Skeletal muscle tissue (tissue), 4 donors: Measurements from ENCODE around the gene SP140L. TPM values are rescaled to one million over a fixed set of nuclear protein-coding genes. Genes with fewer than 3 reads are reported as not detected.
"Not testable (repeated sequence)": the region's sequence is repeated elsewhere in the genome, so short reads cannot be mapped to it uniquely, and the experiment has no call there.

Experiments used
- H3K27ac ChIP-seq: one replicate; pipeline ENCODE4 v1.7.0; 2013; ENCODE audit warnings: mild to moderate bottlenecking, low read depth, low read length, inconsistent platforms
- H3K27me3 ChIP-seq, 3 donors: one replicate each; pipeline ENCODE4 v1.7.0; 2013; ENCODE audit warnings: low read length in 3 of 3; ENCODE audit not compliant: control insufficient read depth in 3 of 3, insufficient read depth in 3 of 3
- H3K36me3 ChIP-seq, 3 donors: one replicate each; pipeline ENCODE4 v1.7.0; 2013; ENCODE audit warnings: low read length in 3 of 3; ENCODE audit not compliant: control insufficient read depth in 3 of 3, insufficient read depth in 3 of 3
- H3K4me1 ChIP-seq, 3 donors: one replicate each; pipeline ENCODE4 v1.7.0; 2013; ENCODE audit warnings: low read length in 3 of 3, mild to moderate bottlenecking in 3 of 3; ENCODE audit not compliant: control insufficient read depth in 3 of 3, insufficient read depth in 3 of 3
- H3K4me3 ChIP-seq, 3 donors: one replicate each; pipeline ENCODE4 v1.7.0; 2013; ENCODE audit warnings: low read length in 3 of 3
- H3K9ac ChIP-seq, 3 donors: one replicate each; pipeline ENCODE4 v1.7.0; 2013; ENCODE audit warnings: low read length in 3 of 3, mild to moderate bottlenecking in 3 of 3, moderate library complexity in 2 of 3, low read depth in 1 of 3
- H3K9me3 ChIP-seq, 3 donors: one replicate each; pipeline ENCODE4 v1.7.0; 2013; ENCODE audit warnings: low read length in 3 of 3; ENCODE audit not compliant: control insufficient read depth in 3 of 3
- total RNA-seq: library from RNA; depleted of rRNA; stranded (reverse); fragments of >200 nt; gene quantifications from one replicate; pipeline ENCODE4 v1.2.3, GENCODE V29; 2014
- donor health status: Osteomylitis.

Gene SP140L
- total RNA-seq, 1 donor from 2014 or later = 3.7 TPM

- Histone ChIP-seq H3K4me3 (no peak overlapping the region), H3K27me3 (no peaks in the 10 kb centered on the region), H3K27ac (no peak overlapping the region), H3K9ac (no peak overlapping the region), H3K36me3 (peaks cover 0 to 11% (median 0%) of the 10 kb centered on the region in 3 donors), H3K9me3 (no peaks in the 10 kb centered on the region), H3K4me1 (no peaks in the 10 kb centered on the region)
These were observed 9.0 kb downstream of the SP140L start for GRCh38 chr2:230335864-230336506.

DNA sequence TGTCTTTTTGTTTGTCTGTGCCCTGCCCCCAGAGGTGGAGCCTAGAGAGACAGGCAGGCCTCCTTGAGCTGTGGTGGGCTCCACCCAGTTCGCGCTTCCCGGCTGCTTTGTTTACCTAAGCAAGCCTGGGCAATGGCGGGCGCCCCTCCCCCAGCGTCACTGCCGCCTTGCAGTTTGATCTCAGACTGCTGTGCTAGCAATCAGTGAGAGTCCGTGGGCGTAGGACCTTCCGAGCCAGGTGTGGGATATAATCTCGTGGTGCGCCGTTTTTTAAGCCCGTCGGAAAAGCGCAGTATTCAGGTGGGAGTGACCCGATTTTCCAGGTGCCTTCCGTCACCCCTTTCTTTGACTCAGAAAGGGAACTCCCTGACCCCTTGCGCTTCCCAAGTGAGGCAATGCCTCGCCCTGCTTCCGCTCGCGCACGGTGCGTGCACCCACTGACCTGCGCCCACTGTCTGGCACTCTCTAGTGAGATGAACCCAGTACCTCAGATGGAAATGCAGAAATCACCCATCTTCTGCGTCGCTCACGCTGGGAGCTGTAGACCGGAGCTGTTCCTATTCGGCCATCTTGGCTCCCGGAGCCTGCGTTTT, 15.0 kb downstream of the SP140L start:
- not testable (repeated sequence) for H3K4me3 ChIP-seq, H3K4me1 ChIP-seq, H3K27me3 ChIP-seq, H3K27ac ChIP-seq, H3K36me3 ChIP-seq, H3K9ac ChIP-seq, H3K9me3 ChIP-seq

DNA sequence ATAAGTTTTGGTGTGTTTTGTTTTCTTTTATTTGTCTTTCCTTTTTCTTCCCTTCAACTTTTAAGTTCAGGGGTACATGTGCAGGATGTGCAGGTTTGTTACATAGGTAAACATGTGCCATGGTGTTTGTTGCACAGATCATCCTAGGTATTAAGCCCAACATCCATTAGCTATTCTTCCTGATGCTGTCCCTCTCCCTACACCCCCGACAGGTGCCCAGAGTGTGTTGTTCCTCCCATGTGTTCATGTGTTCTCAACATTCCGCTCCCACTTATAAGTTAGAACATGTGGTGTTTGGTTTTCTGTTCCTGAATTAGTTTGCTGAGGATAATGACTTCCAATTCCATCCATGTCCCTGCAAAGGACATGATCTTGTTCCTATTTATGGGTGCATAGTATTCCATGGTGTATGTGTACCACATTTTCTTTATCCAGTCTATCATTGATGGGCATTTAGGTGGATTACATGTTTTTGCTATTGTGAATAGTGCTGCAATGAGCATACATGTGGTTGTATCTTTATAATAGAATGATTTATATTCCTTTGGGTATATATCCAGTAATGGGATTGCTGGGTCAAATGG, 16.1 kb downstream of the SP140L start:
- H3K4me1 ChIP-seq, H3K27me3 ChIP-seq, H3K36me3 ChIP-seq, H3K4me3 ChIP-seq, H3K27ac ChIP-seq, H3K9ac ChIP-seq, H3K9me3 ChIP-seq: not testable (repeated sequence)

GRCh38 chr2:230343747-230344146, 16.8 kb downstream of the SP140L start:
- Histone ChIP-seq H3K9ac (no peak overlapping the region), H3K4me1 (peaks cover 0 to 5% (median 0%) of the 10 kb centered on the region in 3 donors), H3K9me3 (no peaks in the 10 kb centered on the region), H3K4me3 (no peak overlapping the region), H3K27ac (no peak overlapping the region), H3K36me3 (peaks cover 0 to 4% (median 0%) of the 10 kb centered on the region in 3 donors), H3K27me3 (no peaks in the 10 kb centered on the region)

GRCh38 chr2:230346465-230346864, 19.5 kb downstream of the SP140L start:
- no peak overlapping the region for H3K4me3 ChIP-seq

GRCh38 chr2:230346921-230347533, 20.0 kb downstream of the SP140L start:
- Histone ChIP-seq H3K27me3 (no peaks in the 10 kb centered on the region), H3K9me3 (no peaks in the 10 kb centered on the region), H3K4me1 (peaks cover 0 to 5% (median 0%) of the 10 kb centered on the region in 3 donors), H3K9ac (no peak overlapping the region), H3K27ac (no peak overlapping the region), H3K4me3 (no peak overlapping the region), H3K36me3 (peaks cover 0 to 4% (median 0%) of the 10 kb centered on the region in 3 donors)

More at GRCh38 chr2:230346465-230346864, 19.5 kb downstream of the SP140L start:
- Histone ChIP-seq H3K36me3 (peaks cover 0 to 4% (median 0%) of the 10 kb centered on the region in 3 donors), H3K27ac (no peak overlapping the region), H3K4me1 (peaks cover 0 to 5% (median 0%) of the 10 kb centered on the region in 3 donors), H3K9me3 (no peaks in the 10 kb centered on the region), H3K27me3 (no peaks in the 10 kb centered on the region), H3K9ac (no peak overlapping the region)

DNA sequence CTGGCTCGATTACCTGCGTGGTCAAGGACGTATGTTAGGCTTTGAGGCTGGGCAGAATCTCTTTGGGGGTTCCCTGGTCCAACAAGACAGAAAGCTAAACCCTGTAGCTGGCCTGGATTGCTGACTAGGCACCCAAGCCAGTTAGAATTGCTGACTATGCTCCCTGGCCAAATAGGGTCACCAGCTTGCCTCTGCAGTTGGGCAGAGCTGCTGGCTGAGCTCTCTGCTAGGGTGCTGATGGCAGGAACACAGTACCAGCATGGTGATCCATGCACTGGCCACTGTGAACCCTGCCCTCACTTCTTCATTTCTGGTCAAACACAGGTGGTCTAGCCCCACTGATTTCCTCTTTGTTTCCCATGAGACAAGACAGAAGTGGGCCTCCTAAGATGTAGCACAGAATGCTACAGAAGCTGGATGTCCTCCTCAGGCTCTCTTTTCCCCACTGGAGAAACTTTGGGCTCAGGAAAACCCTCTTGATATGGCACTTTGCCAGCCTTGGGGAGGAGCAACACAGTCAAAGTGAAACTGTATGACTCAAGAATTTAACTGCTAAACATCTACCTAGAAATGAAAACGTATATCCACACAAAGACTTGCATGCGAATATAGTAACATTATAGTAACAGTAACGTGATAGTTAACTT, 20.8 kb downstream of the SP140L start:
- H3K4me3 ChIP-seq = no peak overlapping the region
- no peaks in the 10 kb centered on the region for H3K27me3 ChIP-seq
- peaks cover 0 to 4% (median 0%) of the 10 kb centered on the region in 3 donors for H3K36me3 ChIP-seq
- H3K27ac ChIP-seq = no peak overlapping the region
- no peaks in the 10 kb centered on the region for H3K9me3 ChIP-seq
- H3K4me1 ChIP-seq = peaks cover 0 to 5% (median 0%) of the 10 kb centered on the region in 3 donors
- no peak overlapping the region for H3K9ac ChIP-seq

GRCh38 chr2:230348787-230349186, 21.8 kb downstream of the SP140L start:
- no peak overlapping the region for H3K9ac ChIP-seq
- H3K27me3 ChIP-seq = no peaks in the 10 kb centered on the region
- H3K27ac ChIP-seq = no peak overlapping the region
- H3K36me3 ChIP-seq = no peaks in the 10 kb centered on the region
- H3K4me3 ChIP-seq = no peak overlapping the region
- H3K4me1 ChIP-seq = peaks cover 0 to 5% (median 0%) of the 10 kb centered on the region in 3 donors
- H3K9me3 ChIP-seq = no peaks in the 10 kb centered on the region

DNA sequence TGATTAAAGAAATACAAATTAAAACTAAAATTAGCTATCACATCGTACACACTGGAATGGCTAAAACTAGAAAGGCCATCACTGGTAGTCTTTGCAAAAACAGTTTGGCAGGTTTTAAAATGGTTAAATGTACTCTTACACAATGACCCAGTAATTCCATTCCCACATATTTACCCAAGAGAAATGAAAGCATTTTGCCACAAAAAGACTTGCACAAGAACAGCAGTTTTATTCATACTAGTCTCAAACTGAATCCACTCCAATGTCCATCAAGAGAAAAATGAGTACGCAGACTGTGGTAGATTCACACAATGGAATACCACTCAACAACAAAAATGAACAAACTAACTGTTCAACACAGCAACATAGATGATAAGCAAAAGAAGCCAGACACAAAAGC, 29.1 kb downstream of the SP140L start:
- no peak overlapping the region for H3K4me3 ChIP-seq
- no peak overlapping the region for H3K9ac ChIP-seq
- H3K36me3 ChIP-seq = peaks cover 0 to 4% (median 3%) of the 10 kb centered on the region in 3 donors
- H3K27me3 ChIP-seq = no peaks in the 10 kb centered on the region
- no peaks in the 10 kb centered on the region for H3K9me3 ChIP-seq
- no peaks in the 10 kb centered on the region for H3K4me1 ChIP-seq
- H3K27ac ChIP-seq = no peak overlapping the region
